Neural cell (in vitro differentiated cells): ENCODE data around the gene RAMP3. TPM values are rescaled to one million over a fixed set of nuclear protein-coding genes. Genes with fewer than 3 reads are reported as not detected.

Source experiments
- H2AFZ ChIP-seq: fragments of 200-600, 300-800 bp; sonication (generic), shearing (Covaris generic); 2 replicates; pipeline ENCODE4 v1.6.0; 2014; ENCODE audit warnings: low read depth, mild to moderate bottlenecking, antibody characterized with exemption, low read length, moderate library complexity
- H3F3A ChIP-seq: fragments of 200-600 bp; shearing (Covaris generic); 2 replicates; pipeline ENCODE4 v1.6.1; 2016; ENCODE audit warnings: mild to moderate bottlenecking, moderate library complexity, mixed read lengths, antibody characterized with exemption, low read length; ENCODE audit not compliant: insufficient read depth, poor library complexity, severe bottlenecking
- H3K27ac ChIP-seq: fragments of 200-600, 300-800 bp; sonication (generic), shearing (Covaris generic); 2 replicates; pipeline ENCODE4 v1.5.1; 2014; ENCODE audit warnings: mild to moderate bottlenecking, low read length, moderate library complexity
- H3K27me3 ChIP-seq: fragments of 300-800, 200-600 bp; sonication (generic), shearing (Covaris generic); 2 replicates; pipeline ENCODE4 v1.6.0; 2014; ENCODE audit warnings: mild to moderate bottlenecking, low read depth, low read length, moderate library complexity; ENCODE audit not compliant: insufficient read depth
- H3K36me3 ChIP-seq: fragments of 300-800, 200-600 bp; sonication (generic), shearing (Covaris generic); 2 replicates; pipeline ENCODE4 v1.5.1; 2014; ENCODE audit warnings: mild to moderate bottlenecking, antibody characterized with exemption, low read length, moderate library complexity; ENCODE audit not compliant: insufficient read depth
- H3K4me2 ChIP-seq: fragments of 300-800, 200-600 bp; sonication (generic), shearing (Covaris generic); 2 replicates; pipeline ENCODE4 v1.6.0; 2014; ENCODE audit warnings: mild to moderate bottlenecking, low read length
- H3K4me3 ChIP-seq: fragments of 300-800, 200-600 bp; sonication (generic), shearing (Covaris generic); 2 replicates; pipeline ENCODE4 v1.5.1; 2014; ENCODE audit warnings: mild to moderate bottlenecking, low read length, moderate library complexity
- H3K79me2 ChIP-seq: fragments of 200-600 bp; shearing (Covaris generic); replicated peaks from 2 replicates; pipeline ENCODE4 v1.6.0; 2014; ENCODE audit warnings: mild to moderate bottlenecking, low read length, moderate library complexity; ENCODE audit not compliant: insufficient read depth
- H3K9ac ChIP-seq: fragments of 300-800, 200-600 bp; sonication (generic), shearing (Covaris generic); 2 replicates; pipeline ENCODE4 v1.6.1; 2016; ENCODE audit warnings: mild to moderate bottlenecking, low read length, mixed read lengths
- H3K9me2 ChIP-seq: fragments of 200-600 bp; shearing (Covaris generic); 2 replicates; pipeline ENCODE4 v1.6.1; 2016; ENCODE audit warnings: mild to moderate bottlenecking, low read length, mixed read lengths; ENCODE audit not compliant: insufficient read depth
- H3K9me3 ChIP-seq: fragments of 200-600, 300-800 bp; sonication (generic), shearing (Covaris generic); 2 replicates; pipeline ENCODE4 v1.6.1; 2016; ENCODE audit warnings: mild to moderate bottlenecking, mixed run types, low read length, moderate library complexity, mixed read lengths
- H4K20me1 ChIP-seq: fragments of 200-600 bp; shearing (Covaris generic); 2 replicates; pipeline ENCODE4 v1.6.1; 2016; ENCODE audit warnings: mild to moderate bottlenecking, mixed run types; ENCODE audit not compliant: insufficient read depth
- CTCF ChIP-seq: fragments of 450-650 bp; IDR thresholded peaks from 2 replicates; pipeline ENCODE4 v1.5.1; 2014; ENCODE audit warnings: antibody characterized with exemption, mild to moderate bottlenecking, moderate library complexity; ENCODE audit not compliant: poor library complexity, severe bottlenecking
- EP300 ChIP-seq: fragments of 450-650 bp; conservative IDR thresholded peaks from 2 replicates; pipeline ENCODE4 v1.6.1; 2014; ENCODE audit warnings: antibody characterized with exemption, mild to moderate bottlenecking, moderate library complexity; ENCODE audit not compliant: poor library complexity, severe bottlenecking
- EZH2 ChIP-seq: fragments of 200-600, 300-800 bp; shearing (Covaris generic), sonication (generic); IDR thresholded peaks from 2 replicates; pipeline ENCODE4 v1.6.1; 2014; ENCODE audit warnings: antibody characterized with exemption, low read length, borderline replicate concordance, mild to moderate bottlenecking; ENCODE audit not compliant: insufficient read depth, poor library complexity, severe bottlenecking
- MXI1 ChIP-seq: fragments of 450-650 bp; conservative IDR thresholded peaks from 2 replicates; pipeline ENCODE4 v1.6.1; 2014; ENCODE audit warnings: antibody characterized with exemption, mild to moderate bottlenecking; ENCODE audit not compliant: poor library complexity, severe bottlenecking
- POLR2AphosphoS5 ChIP-seq: IDR thresholded peaks from 2 replicates; pipeline ENCODE4 v1.6.1; 2012
- RAD21 ChIP-seq: fragments of 450-650 bp; conservative IDR thresholded peaks from 2 replicates; pipeline ENCODE4 v1.6.1; 2014; ENCODE audit warnings: antibody characterized with exemption, mild to moderate bottlenecking, moderate library complexity
- REST ChIP-seq: IDR thresholded peaks from 2 replicates; pipeline ENCODE4 v1.6.1; 2012; ENCODE audit warnings: borderline replicate concordance
- SMC3 ChIP-seq: fragments of 450-650 bp; conservative IDR thresholded peaks from 2 replicates; pipeline ENCODE4 v1.6.1; 2014; ENCODE audit warnings: antibody characterized with exemption, mild to moderate bottlenecking, moderate library complexity; ENCODE audit not compliant: poor library complexity
- TAF1 ChIP-seq: IDR thresholded peaks from 2 replicates; pipeline ENCODE4 v1.6.1; 2012; ENCODE audit warnings: low read depth
- polyA plus RNA-seq: library from polyadenylated mRNA; depleted of rRNA; stranded (reverse); fragments of >200 nt; gene quantifications from 2 replicates; pipeline ENCODE4 v1.2.3, GENCODE V29; 2014

RAMP3 gene
- polyA plus RNA-seq, 1 donor from 2014 or later, result not detected

DNA sequence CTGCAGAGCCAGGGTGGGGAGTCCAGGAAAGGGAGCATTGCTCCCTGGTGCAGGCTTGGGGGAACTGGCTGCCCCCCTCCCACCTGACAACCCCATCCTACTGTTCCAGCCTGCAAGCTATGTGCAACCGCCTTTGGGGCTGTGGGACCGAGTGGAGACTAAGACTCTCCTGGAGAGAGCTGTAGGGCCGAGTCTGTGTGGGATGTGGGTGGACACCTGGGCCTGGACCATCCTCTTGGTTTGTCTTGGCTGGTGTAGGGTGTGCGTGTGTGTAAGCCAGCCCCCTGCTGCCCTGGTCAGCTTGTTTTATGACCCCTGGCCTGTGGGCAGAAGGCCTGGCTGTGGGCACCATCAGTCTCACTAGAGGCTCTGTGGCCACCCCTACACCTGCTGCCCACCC lies 1.6 kb upstream of the RAMP3 start:
- no peak for TF ChIP-seq REST
- Histone ChIP-seq H3K9me2 (no peaks in the 10 kb centered on the region), H3K4me2 (no peak overlapping the region), H3K4me3 (no peak overlapping the region), H3K27ac (no peak overlapping the region), H2AFZ (no peak overlapping the region), H3K79me2 (no peaks in the 10 kb centered on the region), H3F3A (no peaks in the 10 kb centered on the region), H3K36me3 (no peaks in the 10 kb centered on the region), H3K9me3 (no peaks in the 10 kb centered on the region), H3K27me3 (peaks cover 25% of the 10 kb centered on the region), H3K9ac (no peak overlapping the region), H4K20me1 (no peaks in the 10 kb centered on the region)

GRCh38 chr7:45156516-45157272 lies 897 bp upstream of the RAMP3 start:
- Histone ChIP-seq H3F3A (no peaks in the 10 kb centered on the region), H3K4me2 (no peak overlapping the region), H3K9me3 (no peaks in the 10 kb centered on the region), H3K27me3 (peaks cover 25% of the 10 kb centered on the region), H3K36me3 (no peaks in the 10 kb centered on the region), H2AFZ (no peak overlapping the region), H3K9ac (no peak overlapping the region), H4K20me1 (no peaks in the 10 kb centered on the region), H3K79me2 (no peaks in the 10 kb centered on the region), H3K4me3 (no peak overlapping the region), H3K9me2 (no peaks in the 10 kb centered on the region), H3K27ac (no peak overlapping the region)
- TF ChIP-seq POLR2AphosphoS5, result no peak
- no peak for TF ChIP-seq EZH2

DNA sequence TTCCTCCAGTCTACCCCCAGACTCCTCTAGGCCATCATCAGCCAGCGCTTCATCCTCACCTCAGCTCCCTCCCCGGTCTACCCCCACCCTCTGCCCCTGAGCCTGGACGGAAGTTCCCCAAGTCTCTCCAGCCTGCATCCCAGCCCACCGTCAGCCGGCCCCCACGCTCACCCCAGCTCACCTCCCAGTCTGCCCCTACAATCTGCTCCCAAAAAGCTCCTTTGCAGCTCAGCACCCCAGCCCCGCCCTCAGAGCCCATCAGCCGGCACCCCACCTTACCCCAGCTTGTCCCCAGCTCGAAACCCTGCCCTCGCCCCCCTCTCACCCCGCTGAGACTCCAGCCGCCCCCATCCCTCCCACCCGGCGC lies 322 bp upstream of the RAMP3 start:
- Histone ChIP-seq H3K79me2 (no peaks in the 10 kb centered on the region), H3K4me2 (no peak overlapping the region), H4K20me1 (no peaks in the 10 kb centered on the region), H3K4me3 (peak overlapping the region; percentile 38), H3K9ac (no peak overlapping the region), H3K9me2 (no peaks in the 10 kb centered on the region), H3K27ac (no peak overlapping the region), H3F3A (no peaks in the 10 kb centered on the region), H3K9me3 (no peaks in the 10 kb centered on the region), H3K36me3 (no peaks in the 10 kb centered on the region), H2AFZ (no peak overlapping the region), H3K27me3 (peaks cover 25% of the 10 kb centered on the region)
- TF ChIP-seq TAF1 (no peak), CTCF (no peak), REST (no peak), EZH2 (no peak), MXI1 (no peak), RAD21 (no peak), POLR2AphosphoS5 (no peak), SMC3 (no peak), EP300 (no peak)
